Skeletal muscle satellite cell (primary cell): Measurements from ENCODE around the gene OR14K1. TPM values are rescaled to one million over a fixed set of nuclear protein-coding genes. Genes with fewer than 3 reads are reported as not detected.
"Not testable (repeated sequence)": the region's sequence is repeated elsewhere in the genome, so short reads cannot be mapped to it uniquely, and the experiment has no call there.

Source experiments
- H3K27me3 ChIP-seq: 2 replicates; pipeline ENCODE4 v1.7.0; 2013; ENCODE audit warnings: low read length; ENCODE audit not compliant: control insufficient read depth, insufficient read depth
- H3K36me3 ChIP-seq: 2 replicates; pipeline ENCODE4 v1.7.0; 2013; ENCODE audit warnings: mild to moderate bottlenecking, control low read depth, low read length; ENCODE audit not compliant: insufficient read depth
- H3K4me1 ChIP-seq: 2 replicates; pipeline ENCODE4 v1.7.0; 2013; ENCODE audit warnings: low read length; ENCODE audit not compliant: control insufficient read depth, insufficient read depth
- H3K4me2 ChIP-seq: 2 replicates; pipeline ENCODE4 v1.7.0; 2013; ENCODE audit warnings: mild to moderate bottlenecking, low read length
- H3K4me3 ChIP-seq: 2 replicates; pipeline ENCODE4 v1.7.0; 2013; ENCODE audit warnings: low read length
- H3K9ac ChIP-seq: 2 replicates; pipeline ENCODE4 v1.7.0; 2013; ENCODE audit warnings: mild to moderate bottlenecking, low read depth, low read length, moderate library complexity
- H3K9me3 ChIP-seq: replicated peaks from 2 replicates; pipeline ENCODE4 v1.7.0; 2013; ENCODE audit warnings: mild to moderate bottlenecking, control low read depth, low read length
- total RNA-seq: library from RNA; depleted of rRNA; stranded (reverse); fragments of >200 nt; gene quantifications from 2 replicates; pipeline ENCODE4 v1.2.3, GENCODE V29; 2012; rRNA removed

The OR14K1 gene
- total RNA-seq, result not detected in 2 replicates

- no peaks in the 10 kb centered on the region for H3K4me1 ChIP-seq
- H3K9ac ChIP-seq, result no peak within 1 kb of the TSS
- no peak within 1 kb of the TSS for H3K4me3 ChIP-seq
- H3K9me3 ChIP-seq, result peaks cover 6% of the 10 kb centered on the region
- no peaks in the 10 kb centered on the region for H3K36me3 ChIP-seq
- H3K27me3 ChIP-seq, result no peaks in the 10 kb centered on the region
- H3K4me2 ChIP-seq, result no peak within 1 kb of the TSS
These were observed at the start of gene OR14K1 for GRCh38 chr1:247738315-247738714. Gene OR14K1 (plus strand): TSS chr1:247738615. CDS start chr1:247738615, 0 bp downstream.

- H3K9me3 ChIP-seq, result no peaks in the 10 kb centered on the region
- H3K4me3 ChIP-seq, result no peak overlapping the region
- no peaks in the 10 kb centered on the region for H3K27me3 ChIP-seq
- no peaks in the 10 kb centered on the region for H3K36me3 ChIP-seq
- H3K9ac ChIP-seq, result no peak overlapping the region
- H3K4me2 ChIP-seq, result no peak overlapping the region
- no peaks in the 10 kb centered on the region for H3K4me1 ChIP-seq
These were observed 37.1 kb upstream of the OR14K1 start for GRCh38 chr1:247701338-247701737.

- not testable (repeated sequence) for H3K36me3 ChIP-seq, H3K4me3 ChIP-seq, H3K4me1 ChIP-seq, H3K4me2 ChIP-seq, H3K9ac ChIP-seq, H3K27me3 ChIP-seq
- H3K9me3 ChIP-seq, result peaks cover 12% of the 10 kb centered on the region
These were observed 27.7 kb upstream of the OR14K1 start for GRCh38 chr1:247710681-247711080.

GRCh38 chr1:247713753-247714152 lies 24.7 kb upstream of the OR14K1 start:
- Histone ChIP-seq H3K4me1 (no peaks in the 10 kb centered on the region), H3K9me3 (peaks cover 12% of the 10 kb centered on the region), H3K36me3 (no peaks in the 10 kb centered on the region), H3K4me2 (no peak overlapping the region), H3K9ac (no peak overlapping the region), H3K27me3 (no peaks in the 10 kb centered on the region), H3K4me3 (no peak overlapping the region)

- Histone ChIP-seq H3K4me3 (no peak within 1 kb of the TSS), H3K9me3 (peaks cover 17% of the 10 kb centered on the region), H3K4me2 (no peak within 1 kb of the TSS), H3K27me3 (no peaks in the 10 kb centered on the region), H3K36me3 (no peaks in the 10 kb centered on the region), H3K9ac (no peak within 1 kb of the TSS), H3K4me1 (no peaks in the 10 kb centered on the region)
These were observed 21.9 kb upstream of the OR14K1 start, which contains the start of gene OR6F1 for GRCh38 chr1:247716546-247716945. Gene OR6F1 (minus strand): TSS chr1:247716646. CDS start chr1:247712755, 3,891 bp downstream.

- no peak overlapping the region for H3K4me2 ChIP-seq
- no peak overlapping the region for H3K9ac ChIP-seq
- no peaks in the 10 kb centered on the region for H3K27me3 ChIP-seq
- no peaks in the 10 kb centered on the region for H3K4me1 ChIP-seq
- no peaks in the 10 kb centered on the region for H3K36me3 ChIP-seq
- H3K4me3 ChIP-seq, result no peak overlapping the region
- H3K9me3 ChIP-seq, result peaks cover 9% of the 10 kb centered on the region
These were observed 17.2 kb upstream of the OR14K1 start for GRCh38 chr1:247721222-247721621.

- H3K36me3 ChIP-seq, result no peaks in the 10 kb centered on the region
- no peak overlapping the region for H3K4me3 ChIP-seq
- no peak overlapping the region for H3K9ac ChIP-seq
- no peak overlapping the region for H3K4me2 ChIP-seq
- H3K27me3 ChIP-seq, result no peaks in the 10 kb centered on the region
- H3K9me3 ChIP-seq, result no peaks in the 10 kb centered on the region
- H3K4me1 ChIP-seq, result no peaks in the 10 kb centered on the region
These were observed 2.3 kb downstream of the OR14K1 start for GRCh38 chr1:247740721-247741120.

- Histone ChIP-seq H3K4me1 (no peaks in the 10 kb centered on the region), H3K9ac (no peak overlapping the region), H3K36me3 (no peaks in the 10 kb centered on the region), H3K4me2 (no peak overlapping the region), H3K9me3 (peaks cover 4% of the 10 kb centered on the region), H3K27me3 (no peaks in the 10 kb centered on the region), H3K4me3 (no peak overlapping the region)
These were observed 3.3 kb downstream of the OR14K1 start for GRCh38 chr1:247741756-247742155.

- not testable (repeated sequence) for H3K9ac ChIP-seq, H3K9me3 ChIP-seq, H3K4me2 ChIP-seq, H3K4me1 ChIP-seq, H3K27me3 ChIP-seq, H3K4me3 ChIP-seq, H3K36me3 ChIP-seq
These were observed 3.9 kb downstream of the OR14K1 start for GRCh38 chr1:247742215-247742760.

GRCh38 chr1:247746391-247746935 lies 8.0 kb downstream of the OR14K1 start:
- H3K4me2 ChIP-seq, result no peak overlapping the region
- no peaks in the 10 kb centered on the region for H3K36me3 ChIP-seq
- H3K9me3 ChIP-seq, result peaks cover 11% of the 10 kb centered on the region
- no peak overlapping the region for H3K4me3 ChIP-seq
- no peaks in the 10 kb centered on the region for H3K27me3 ChIP-seq
- H3K9ac ChIP-seq, result no peak overlapping the region
- H3K4me1 ChIP-seq, result no peaks in the 10 kb centered on the region

GRCh38 chr1:247747616-247748015 lies 9.2 kb downstream of the OR14K1 start:
- Histone ChIP-seq H3K9me3 (peaks cover 11% of the 10 kb centered on the region), H3K9ac (no peak overlapping the region), H3K4me2 (no peak overlapping the region), H3K4me3 (no peak overlapping the region), H3K4me1 (no peaks in the 10 kb centered on the region), H3K36me3 (no peaks in the 10 kb centered on the region), H3K27me3 (no peaks in the 10 kb centered on the region)

GRCh38 chr1:247748041-247748440 lies 9.6 kb downstream of the OR14K1 start, which contains the start of gene OR14A2:
Gene OR14A2 (minus strand): TSS chr1:247748141.
- peaks cover 11% of the 10 kb centered on the region for H3K9me3 ChIP-seq
- H3K4me3 ChIP-seq, result no peak within 1 kb of the TSS
- H3K36me3 ChIP-seq, result no peaks in the 10 kb centered on the region
- H3K9ac ChIP-seq, result no peak within 1 kb of the TSS
- H3K27me3 ChIP-seq, result no peaks in the 10 kb centered on the region
- H3K4me1 ChIP-seq, result no peaks in the 10 kb centered on the region
- H3K4me2 ChIP-seq, result no peak within 1 kb of the TSS
